GM12878 (cell line): ENCODE data around the gene MYO1C.

ENCODE experiments used
- CHD2 ChIP-seq: IDR thresholded peaks from 2 replicates; pipeline ENCODE4 v1.6.1; 2011; ENCODE audit warnings: low read depth, low read length, improper control_type of control experiment, borderline replicate concordance
- EP300 ChIP-seq, 2 experiments: fragments of 150-350 bp in 1 of 2; IDR thresholded peaks; 2 replicates each; pipeline ENCODE4 v1.6.1; 2011 to 2012; ENCODE audit warnings: low read depth in 2 of 2, low read length in 2 of 2, borderline replicate concordance in 1 of 2, improper control_type of control experiment in 1 of 2, inconsistent platforms in 1 of 2; ENCODE audit not compliant: control insufficient read depth in 1 of 2
- POLR2AphosphoS2 ChIP-seq: IDR thresholded peaks from 2 replicates; pipeline ENCODE4 v1.6.1; 2011; ENCODE audit warnings: low read depth, mild to moderate bottlenecking, low read length, improper control_type of control experiment, moderate library complexity
- POLR2AphosphoS5 ChIP-seq: IDR thresholded peaks from 2 replicates; pipeline ENCODE4 v1.6.1; 2011; ENCODE audit warnings: mild to moderate bottlenecking, low read length, inconsistent platforms
- RFX5 ChIP-seq: IDR thresholded peaks from 2 replicates; pipeline ENCODE4 v1.6.1; 2011; ENCODE audit warnings: low read depth, low read length, improper control_type of control experiment
- TBL1XR1 ChIP-seq: IDR thresholded peaks from 2 replicates; pipeline ENCODE4 v1.6.1; 2012; ENCODE audit warnings: low read depth, low read length, improper control_type of control experiment
- TCF12 ChIP-seq: IDR thresholded peaks from 2 replicates; pipeline ENCODE4 v1.6.1; 2011; ENCODE audit warnings: low read depth, mild to moderate bottlenecking, low read length
- ZNF274 ChIP-seq: IDR thresholded peaks from one replicate; pipeline ENCODE4 v1.8.0; 2011; ENCODE audit not compliant: insufficient read length, insufficient read depth
- TF ChIP-seq, protein P1 (sequence below), 3 experiments: IDR thresholded peaks in 2 of 3; conservative IDR thresholded peaks in 1 of 3; 2 replicates each; pipeline ENCODE4 v1.5.1; 2011; ENCODE audit warnings: low read depth in 3 of 3, low read length in 3 of 3, mild to moderate bottlenecking in 3 of 3, control low read depth in 2 of 3, moderate library complexity in 2 of 3, inconsistent platforms in 1 of 3, mixed read lengths in 1 of 3; ENCODE audit not compliant: control insufficient read depth in 2 of 3, insufficient read depth in 1 of 3; ENCODE audit errors: extremely low read depth in 1 of 3
- TF ChIP-seq, protein P2 (sequence below): IDR thresholded peaks from 2 replicates; pipeline ENCODE4 v1.6.1; 2012; ENCODE audit warnings: low read depth, low read length, improper control_type of control experiment
- TF ChIP-seq, protein P3 (sequence below): IDR thresholded peaks from 2 replicates; pipeline ENCODE4 v1.6.1; 2012; ENCODE audit warnings: low read depth, low read length, improper control_type of control experiment
- TF ChIP-seq, protein P4 (sequence below): IDR thresholded peaks from 2 replicates; pipeline ENCODE4 v1.6.1; 2011; ENCODE audit warnings: low read depth, low read length, improper control_type of control experiment, borderline replicate concordance

DNA sequence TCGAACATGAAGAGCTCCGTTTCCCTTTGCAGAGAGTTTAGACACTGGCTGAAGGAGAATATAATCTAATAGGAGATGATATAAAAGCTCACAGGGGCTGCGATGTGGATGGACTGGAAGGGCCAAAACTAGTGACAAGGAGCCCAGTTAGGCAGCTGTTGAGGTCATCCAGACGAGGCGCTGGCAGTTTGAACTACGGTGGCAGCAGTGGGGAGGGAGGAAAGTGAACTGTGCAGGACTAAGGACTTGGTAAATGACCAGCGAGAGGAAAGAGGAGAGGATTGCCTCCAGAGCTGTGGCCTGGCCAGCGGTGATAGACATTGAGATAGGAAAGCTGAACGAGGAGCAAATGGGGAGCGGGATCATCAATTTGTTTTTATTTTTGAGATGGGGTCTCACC lies 77.9 kb downstream of the MYO1C start:
- TF ChIP-seq ZNF274, result no peak
- TF ChIP-seq, protein P1, sequence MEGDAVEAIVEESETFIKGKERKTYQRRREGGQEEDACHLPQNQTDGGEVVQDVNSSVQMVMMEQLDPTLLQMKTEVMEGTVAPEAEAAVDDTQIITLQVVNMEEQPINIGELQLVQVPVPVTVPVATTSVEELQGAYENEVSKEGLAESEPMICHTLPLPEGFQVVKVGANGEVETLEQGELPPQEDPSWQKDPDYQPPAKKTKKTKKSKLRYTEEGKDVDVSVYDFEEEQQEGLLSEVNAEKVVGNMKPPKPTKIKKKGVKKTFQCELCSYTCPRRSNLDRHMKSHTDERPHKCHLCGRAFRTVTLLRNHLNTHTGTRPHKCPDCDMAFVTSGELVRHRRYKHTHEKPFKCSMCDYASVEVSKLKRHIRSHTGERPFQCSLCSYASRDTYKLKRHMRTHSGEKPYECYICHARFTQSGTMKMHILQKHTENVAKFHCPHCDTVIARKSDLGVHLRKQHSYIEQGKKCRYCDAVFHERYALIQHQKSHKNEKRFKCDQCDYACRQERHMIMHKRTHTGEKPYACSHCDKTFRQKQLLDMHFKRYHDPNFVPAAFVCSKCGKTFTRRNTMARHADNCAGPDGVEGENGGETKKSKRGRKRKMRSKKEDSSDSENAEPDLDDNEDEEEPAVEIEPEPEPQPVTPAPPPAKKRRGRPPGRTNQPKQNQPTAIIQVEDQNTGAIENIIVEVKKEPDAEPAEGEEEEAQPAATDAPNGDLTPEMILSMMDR (IDR thresholded peaks at IDR 0.05 in 2 of 3, conservative IDR thresholded peaks at IDR 0.05 in 1 of 3; ENCODE audit: control insufficient read depth in 2 of 3, extremely low read depth in 1 of 3, insufficient read depth in 1 of 3, low read depth in 3 of 3, low read length in 3 of 3), result no peak
- no peak for TF ChIP-seq POLR2AphosphoS5
- TF ChIP-seq, protein P2, sequence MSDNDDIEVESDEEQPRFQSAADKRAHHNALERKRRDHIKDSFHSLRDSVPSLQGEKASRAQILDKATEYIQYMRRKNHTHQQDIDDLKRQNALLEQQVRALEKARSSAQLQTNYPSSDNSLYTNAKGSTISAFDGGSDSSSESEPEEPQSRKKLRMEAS, result no peak
- TF ChIP-seq CHD2, result no peak
- no peak for TF ChIP-seq POLR2AphosphoS2
- TF ChIP-seq EP300 (IDR thresholded peaks at IDR 0.05; ENCODE audit: borderline replicate concordance in 1 of 2, control insufficient read depth in 1 of 2, low read depth in 2 of 2, low read length in 2 of 2), result no peak
- no peak for TF ChIP-seq TCF12
- TF ChIP-seq, protein P3, sequence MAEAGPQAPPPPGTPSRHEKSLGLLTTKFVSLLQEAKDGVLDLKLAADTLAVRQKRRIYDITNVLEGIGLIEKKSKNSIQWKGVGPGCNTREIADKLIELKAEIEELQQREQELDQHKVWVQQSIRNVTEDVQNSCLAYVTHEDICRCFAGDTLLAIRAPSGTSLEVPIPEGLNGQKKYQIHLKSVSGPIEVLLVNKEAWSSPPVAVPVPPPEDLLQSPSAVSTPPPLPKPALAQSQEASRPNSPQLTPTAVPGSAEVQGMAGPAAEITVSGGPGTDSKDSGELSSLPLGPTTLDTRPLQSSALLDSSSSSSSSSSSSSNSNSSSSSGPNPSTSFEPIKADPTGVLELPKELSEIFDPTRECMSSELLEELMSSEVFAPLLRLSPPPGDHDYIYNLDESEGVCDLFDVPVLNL, result no peak
- TF ChIP-seq RFX5, result no peak
- TF ChIP-seq, protein P4, sequence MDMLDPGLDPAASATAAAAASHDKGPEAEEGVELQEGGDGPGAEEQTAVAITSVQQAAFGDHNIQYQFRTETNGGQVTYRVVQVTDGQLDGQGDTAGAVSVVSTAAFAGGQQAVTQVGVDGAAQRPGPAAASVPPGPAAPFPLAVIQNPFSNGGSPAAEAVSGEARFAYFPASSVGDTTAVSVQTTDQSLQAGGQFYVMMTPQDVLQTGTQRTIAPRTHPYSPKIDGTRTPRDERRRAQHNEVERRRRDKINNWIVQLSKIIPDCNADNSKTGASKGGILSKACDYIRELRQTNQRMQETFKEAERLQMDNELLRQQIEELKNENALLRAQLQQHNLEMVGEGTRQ, result no peak
- no peak for TF ChIP-seq TBL1XR1
